ENCODE measurements around the gene UGT2B15.
"Not testable (repeated sequence)": the region's sequence is repeated elsewhere in the genome, so short reads cannot be mapped to it uniquely, and the experiment has no call there.

UGT2B15 gene

DNA sequence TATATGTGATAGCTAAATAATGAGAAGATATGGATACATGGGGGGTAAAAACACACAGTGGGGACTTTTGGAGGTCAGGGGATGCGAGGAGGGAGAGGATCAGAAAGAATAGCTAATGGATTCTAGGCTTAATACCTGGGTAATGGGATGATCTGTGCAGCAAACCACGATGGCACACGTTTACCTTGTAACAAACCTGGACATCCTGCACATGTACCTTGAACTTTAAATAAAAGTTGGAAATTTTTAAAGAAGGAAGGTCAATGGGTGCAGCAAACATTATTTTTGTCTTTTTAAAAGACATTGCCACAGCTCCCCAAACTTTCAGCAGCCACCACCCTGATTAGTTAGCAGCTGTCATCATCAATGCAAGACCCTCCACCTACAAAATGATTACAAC is 29.7 kb upstream of the UGT2B15 start:
- no peak overlapping the region for H3K4me3 ChIP-seq (ENCODE audit: low read depth, low read length)
- DNase-seq (ENCODE audit: low read depth) = no peak
- TF ChIP-seq, protein P1, sequence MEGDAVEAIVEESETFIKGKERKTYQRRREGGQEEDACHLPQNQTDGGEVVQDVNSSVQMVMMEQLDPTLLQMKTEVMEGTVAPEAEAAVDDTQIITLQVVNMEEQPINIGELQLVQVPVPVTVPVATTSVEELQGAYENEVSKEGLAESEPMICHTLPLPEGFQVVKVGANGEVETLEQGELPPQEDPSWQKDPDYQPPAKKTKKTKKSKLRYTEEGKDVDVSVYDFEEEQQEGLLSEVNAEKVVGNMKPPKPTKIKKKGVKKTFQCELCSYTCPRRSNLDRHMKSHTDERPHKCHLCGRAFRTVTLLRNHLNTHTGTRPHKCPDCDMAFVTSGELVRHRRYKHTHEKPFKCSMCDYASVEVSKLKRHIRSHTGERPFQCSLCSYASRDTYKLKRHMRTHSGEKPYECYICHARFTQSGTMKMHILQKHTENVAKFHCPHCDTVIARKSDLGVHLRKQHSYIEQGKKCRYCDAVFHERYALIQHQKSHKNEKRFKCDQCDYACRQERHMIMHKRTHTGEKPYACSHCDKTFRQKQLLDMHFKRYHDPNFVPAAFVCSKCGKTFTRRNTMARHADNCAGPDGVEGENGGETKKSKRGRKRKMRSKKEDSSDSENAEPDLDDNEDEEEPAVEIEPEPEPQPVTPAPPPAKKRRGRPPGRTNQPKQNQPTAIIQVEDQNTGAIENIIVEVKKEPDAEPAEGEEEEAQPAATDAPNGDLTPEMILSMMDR (IDR thresholded peaks at IDR 0.05; ENCODE audit: insufficient read depth, low read depth, low read length, missing control alignments) = no peak

DNA sequence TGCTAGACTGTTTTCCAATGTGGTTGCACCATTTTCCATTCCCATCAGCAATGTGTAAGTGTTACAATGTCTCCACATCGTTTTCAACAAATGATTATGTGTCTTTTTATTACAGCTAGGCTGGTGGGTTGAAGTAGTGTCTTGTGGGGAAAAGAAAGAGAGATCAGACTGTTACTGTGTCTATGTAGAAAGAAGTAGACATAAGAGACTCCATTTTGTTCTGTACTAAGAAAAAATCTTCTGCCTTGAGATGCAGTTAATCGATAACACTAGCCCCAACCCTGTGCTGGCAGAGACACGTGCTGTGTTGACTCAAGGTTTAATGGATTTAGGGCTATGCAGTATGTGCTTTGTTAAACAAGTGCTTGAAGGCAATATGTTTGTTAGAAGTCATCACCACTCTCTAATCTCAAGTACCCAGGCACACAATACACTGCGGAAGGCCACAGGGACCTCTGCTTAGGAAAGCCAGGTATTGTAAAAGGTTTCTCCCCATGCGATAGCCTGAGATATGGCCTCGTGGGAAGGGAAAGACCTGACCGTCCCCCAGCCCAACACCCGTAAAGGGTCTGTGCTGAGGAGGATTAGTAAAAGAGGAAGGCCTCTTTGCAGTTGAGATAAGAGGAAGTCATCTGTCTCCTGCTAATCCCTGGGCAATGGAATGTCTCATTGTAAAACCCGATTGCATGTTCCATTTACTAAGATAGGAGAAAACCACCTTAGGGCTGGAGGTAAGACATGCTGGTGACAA is 23.0 kb upstream of the UGT2B15 start:
- DNase-seq (ENCODE audit: low read depth) = no peak
- H3K4me3 ChIP-seq (ENCODE audit: low read depth, low read length) = no peak overlapping the region
- TF ChIP-seq, protein P1 (IDR thresholded peaks at IDR 0.05; ENCODE audit: insufficient read depth, low read depth, low read length, missing control alignments) = no peak

DNA sequence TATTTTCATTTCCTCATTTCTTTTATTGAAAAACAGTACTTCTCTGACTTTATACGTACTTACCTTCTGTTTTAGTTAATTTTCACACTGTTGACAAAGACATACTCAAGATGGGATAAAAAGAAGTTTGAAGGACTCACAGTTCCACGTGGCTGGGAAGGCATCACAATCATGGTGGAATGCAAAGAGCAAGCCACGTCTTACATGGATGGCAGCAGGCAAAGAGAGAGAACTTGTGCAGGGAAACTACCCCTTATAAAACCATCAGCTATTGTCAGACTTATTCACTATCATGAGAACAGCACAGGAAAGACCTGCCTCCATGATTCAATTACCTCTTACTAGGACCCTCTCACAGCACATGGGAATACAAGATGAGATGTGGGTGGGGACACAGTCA is 20.7 kb upstream of the UGT2B15 start:
- DNase-seq (ENCODE audit: low read depth) = no peak
- H3K4me3 ChIP-seq (ENCODE audit: low read depth, low read length) = no peak overlapping the region
- TF ChIP-seq, protein P1 (IDR thresholded peaks at IDR 0.05; ENCODE audit: insufficient read depth, low read depth, low read length, missing control alignments) = no peak

DNA sequence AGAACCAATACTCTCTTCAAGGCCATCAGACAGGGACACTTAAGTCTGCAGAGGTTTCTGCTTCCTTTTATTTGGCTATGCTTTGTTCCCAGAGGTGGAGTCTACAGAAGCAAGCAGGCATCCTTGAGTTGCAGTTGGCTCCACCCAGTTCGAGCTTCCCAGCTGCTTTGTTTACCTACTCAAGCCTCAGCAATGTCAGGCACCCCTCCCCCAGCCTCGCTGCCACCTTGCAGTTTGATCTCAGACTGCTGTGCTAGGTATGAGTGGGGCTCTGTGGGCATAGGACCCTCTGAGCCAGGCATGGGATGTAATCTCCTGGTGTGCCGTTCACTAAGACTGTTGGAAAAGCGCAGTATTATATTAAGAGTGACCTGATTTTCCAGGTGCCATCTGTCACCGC is 12.6 kb upstream of the UGT2B15 start:
- TF ChIP-seq, protein P1 (IDR thresholded peaks at IDR 0.05; ENCODE audit: insufficient read depth, low read depth, low read length, missing control alignments) = no peak
- DNase-seq (ENCODE audit: low read depth) = no peak
- no peak overlapping the region for H3K4me3 ChIP-seq (ENCODE audit: low read depth, low read length)

DNA sequence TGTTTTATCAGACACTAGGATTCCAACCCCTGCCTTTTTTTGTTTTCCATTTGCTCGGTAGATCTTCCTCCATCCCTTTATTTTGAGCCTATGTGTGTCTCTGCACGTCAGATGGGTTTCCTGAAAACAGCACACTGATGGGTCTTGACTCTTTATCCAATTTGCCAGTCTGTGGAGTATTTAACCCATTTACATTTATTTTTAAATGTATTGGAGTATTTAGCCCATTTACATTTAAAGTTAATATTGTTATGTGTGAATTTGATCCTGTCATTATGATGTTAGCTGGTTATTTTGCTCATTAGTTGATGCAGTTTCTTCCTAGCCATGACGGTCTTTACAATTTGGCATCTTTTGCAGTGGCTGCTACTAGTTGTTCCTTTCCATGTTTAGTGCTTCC is 10.8 kb upstream of the UGT2B15 start:
- H3K4me3 ChIP-seq (ENCODE audit: low read depth, low read length); DNase-seq (ENCODE audit: low read depth): not testable (repeated sequence)

DNA sequence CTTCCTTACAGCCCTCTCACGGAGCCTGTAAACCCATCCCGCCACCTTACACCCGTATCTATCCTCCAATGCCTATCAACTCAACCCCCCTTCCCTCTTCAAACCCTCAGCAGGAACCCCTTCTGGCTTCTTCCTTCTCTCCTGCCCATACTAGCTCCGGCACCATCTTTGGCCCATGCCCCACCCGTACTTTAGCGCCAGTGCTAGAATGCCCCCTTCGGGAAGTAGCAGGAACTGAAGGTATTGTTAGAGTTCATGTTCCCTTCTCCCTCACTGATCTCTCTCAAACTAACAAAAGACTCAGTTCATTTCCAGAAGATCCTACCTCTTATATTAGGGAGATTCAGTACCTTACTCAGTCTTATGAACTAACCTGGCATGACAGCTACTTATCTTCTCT is 2.7 kb upstream of the UGT2B15 start:
- H3K4me3 ChIP-seq (ENCODE audit: low read depth, low read length) = no peak overlapping the region
- TF ChIP-seq, protein P1 (IDR thresholded peaks at IDR 0.05; ENCODE audit: insufficient read depth, low read depth, low read length, missing control alignments) = no peak
- no peak for DNase-seq (ENCODE audit: low read depth)

DNA sequence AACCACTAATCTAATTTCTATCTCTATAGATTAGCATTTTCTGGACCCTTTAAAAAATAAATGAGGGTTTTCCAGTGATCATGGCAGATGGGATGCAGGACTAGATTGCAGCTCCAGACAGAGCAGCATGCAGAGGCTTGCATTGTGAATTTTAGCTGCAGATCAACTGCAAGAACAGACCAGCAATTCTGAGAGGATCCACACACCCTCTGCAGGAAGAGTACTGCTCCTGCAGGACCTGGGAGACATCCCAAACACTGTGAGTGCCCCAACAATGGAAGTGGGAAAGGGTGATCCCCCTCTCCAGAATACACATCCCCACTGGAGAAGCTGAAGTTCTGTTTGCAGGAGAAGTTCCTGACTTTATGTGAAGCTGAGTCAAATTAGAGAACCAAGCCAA is 765 bp upstream of the UGT2B15 start:
- peak; percentile 21 for DNase-seq (ENCODE audit: low read depth)
- not testable (repeated sequence) for H3K4me3 ChIP-seq (ENCODE audit: low read depth, low read length)

DNA sequence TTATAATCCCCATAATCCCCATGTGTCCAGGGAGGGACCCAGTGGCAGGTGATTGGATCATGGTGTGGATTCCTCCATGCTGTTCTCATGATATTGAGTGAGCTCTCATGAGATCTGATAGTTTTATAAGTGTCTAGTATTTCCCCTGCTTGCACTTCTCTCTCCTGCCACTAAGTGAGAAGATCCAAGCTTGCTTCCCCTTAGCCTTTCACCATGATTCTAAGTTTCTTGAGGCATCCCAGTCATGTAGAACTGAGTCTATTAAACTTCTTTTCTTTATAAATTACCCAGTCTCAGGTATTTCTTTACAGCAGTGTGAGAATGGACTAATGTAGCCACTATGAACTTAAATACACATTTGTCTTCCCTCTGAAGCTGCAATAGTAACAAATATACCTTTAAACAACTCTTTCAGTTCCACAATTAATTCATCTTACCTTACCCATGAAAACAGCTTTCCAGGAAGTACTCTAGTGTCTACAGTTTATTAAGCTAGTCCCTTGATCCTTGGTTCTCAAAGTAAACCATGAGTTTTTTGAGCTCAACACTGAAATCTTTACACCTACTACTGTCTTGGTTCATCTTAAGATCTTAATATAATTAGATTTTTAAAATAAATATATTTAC is 1.8 kb downstream of the UGT2B15 start:
- DNase-seq (ENCODE audit: low read depth); H3K4me3 ChIP-seq (ENCODE audit: low read depth, low read length): not testable (repeated sequence)

DNA sequence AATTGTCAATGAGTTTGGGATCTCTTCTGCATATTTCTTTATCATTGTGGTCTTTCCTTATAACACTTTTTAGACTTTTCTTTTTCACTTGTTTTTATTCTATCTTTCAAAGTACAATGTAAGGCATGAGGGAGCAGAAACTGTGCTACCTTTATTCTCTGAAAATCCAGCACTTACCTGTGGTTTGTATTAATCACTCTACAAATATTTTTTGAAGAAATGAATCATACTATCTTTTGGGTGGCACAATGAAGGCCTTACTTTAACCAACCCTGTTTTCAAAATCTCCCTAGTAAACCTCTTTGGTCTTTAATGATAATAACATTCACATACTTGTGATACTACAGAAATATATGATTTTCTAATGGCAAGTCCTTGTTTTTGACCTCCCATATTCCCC is 2.9 kb downstream of the UGT2B15 start:
- H3K4me3 ChIP-seq (ENCODE audit: low read depth, low read length); DNase-seq (ENCODE audit: low read depth): not testable (repeated sequence)

DNA sequence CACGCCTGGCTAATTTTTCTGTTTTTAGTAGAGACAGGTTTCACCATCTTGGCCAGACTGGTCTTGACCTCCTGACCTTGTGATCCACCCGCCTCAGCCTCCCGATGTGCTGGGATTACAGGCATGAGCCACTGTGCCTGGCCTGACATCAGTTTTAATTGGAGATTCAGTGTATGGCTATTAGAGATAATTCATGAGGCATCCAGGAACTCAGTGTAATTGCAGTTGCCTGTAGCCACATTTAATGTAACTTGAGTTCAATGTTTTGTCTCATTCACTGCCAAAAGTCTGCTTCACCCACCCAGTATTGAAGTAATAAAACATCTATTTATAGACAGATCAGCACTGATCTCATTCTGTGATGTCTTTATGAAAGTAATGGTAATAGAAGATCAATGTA is 5.7 kb downstream of the UGT2B15 start:
- not testable (repeated sequence) for DNase-seq (ENCODE audit: low read depth); H3K4me3 ChIP-seq (ENCODE audit: low read depth, low read length)

DNA sequence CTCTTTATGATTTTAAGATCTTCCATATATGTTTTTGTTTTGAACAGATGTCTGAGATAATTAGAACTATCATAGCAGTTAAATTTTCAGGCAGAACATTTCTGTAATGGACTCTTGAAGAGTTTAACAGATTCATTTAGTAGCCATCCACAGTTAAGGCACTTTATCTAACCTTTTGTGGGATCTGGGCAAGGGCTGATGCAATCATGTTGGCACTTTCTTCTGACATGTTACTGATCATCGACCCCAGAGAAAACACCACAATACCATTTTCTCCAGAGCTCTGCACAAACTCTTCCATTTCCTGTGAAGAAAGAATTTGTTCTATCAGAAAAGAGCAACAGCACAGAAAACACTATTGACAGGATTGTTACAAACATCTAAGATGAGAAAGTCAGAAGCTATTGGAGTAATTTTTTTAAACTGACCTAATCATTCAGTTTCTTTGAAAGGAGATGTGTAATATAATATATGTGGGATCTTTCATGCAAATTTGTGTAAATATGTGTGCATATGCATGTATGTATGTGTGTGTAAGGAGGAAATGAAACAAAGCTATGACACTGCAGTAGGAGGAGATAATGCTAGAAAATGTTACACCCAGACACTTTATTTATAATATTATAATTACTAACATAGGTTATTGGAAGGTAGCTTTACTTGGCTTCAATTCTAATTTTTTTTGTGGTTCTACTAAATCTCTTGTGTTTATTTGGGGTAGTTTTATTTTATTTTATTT is 7.4 kb downstream of the UGT2B15 start:
- not testable (repeated sequence) for DNase-seq (ENCODE audit: low read depth); H3K4me3 ChIP-seq (ENCODE audit: low read depth, low read length)
